Mesenchymal stem cell (in vitro differentiated cells and primary cell): Measurements from ENCODE around the gene FADD.

ENCODE experiments used
- DNase-seq: peaks from one replicate; pipeline ENCODE4 v3.0.0-alpha.2; 2013
- H2AFZ ChIP-seq: one replicate; pipeline ENCODE4 v1.6.1; 2013; ENCODE audit warnings: low read depth, mild to moderate bottlenecking, control low read depth, inconsistent platforms, low read length, moderate library complexity
- H2AK5ac ChIP-seq: 2 replicates; pipeline ENCODE4 v1.6.1; 2013; ENCODE audit warnings: low read length, moderate library complexity, mild to moderate bottlenecking, inconsistent platforms; ENCODE audit not compliant: severe bottlenecking
- H2BK120ac ChIP-seq: one replicate; pipeline ENCODE4 v1.6.1; 2013; ENCODE audit warnings: low read depth, mild to moderate bottlenecking, inconsistent platforms, low read length, moderate library complexity
- H2BK12ac ChIP-seq, 2 experiments: one replicate each; pipeline ENCODE4 v1.6.1; 2013; ENCODE audit warnings: inconsistent platforms in 2 of 2, low read length in 2 of 2, mild to moderate bottlenecking in 2 of 2, moderate library complexity in 2 of 2, control low read depth in 1 of 2
- H2BK15ac ChIP-seq: one replicate; pipeline ENCODE4 v1.6.1; 2013; ENCODE audit warnings: mild to moderate bottlenecking, low read depth, inconsistent platforms; ENCODE audit not compliant: poor library complexity, severe bottlenecking
- H2BK5ac ChIP-seq: 2 replicates; pipeline ENCODE4 v1.6.1; 2013; ENCODE audit warnings: low read depth, mild to moderate bottlenecking, low read length, control low read depth, inconsistent platforms; ENCODE audit not compliant: poor library complexity, severe bottlenecking
- H3K14ac ChIP-seq, 2 experiments: one replicate each; pipeline ENCODE4 v1.6.1; 2013; ENCODE audit warnings: inconsistent platforms in 2 of 2, low read length in 2 of 2, control low read depth in 1 of 2, mild to moderate bottlenecking in 1 of 2, moderate library complexity in 1 of 2
- H3K18ac ChIP-seq, 2 experiments: one replicate each; pipeline ENCODE4 v1.6.1; 2013; ENCODE audit warnings: inconsistent platforms in 2 of 2, low read length in 2 of 2, control low read depth in 1 of 2, low read depth in 1 of 2, mild to moderate bottlenecking in 1 of 2
- H3K23ac ChIP-seq, 2 experiments: one replicate each; pipeline ENCODE4 v1.6.1; 2013; ENCODE audit warnings: inconsistent platforms in 2 of 2, low read length in 2 of 2, mild to moderate bottlenecking in 2 of 2, moderate library complexity in 2 of 2, control low read depth in 1 of 2
- H3K27ac ChIP-seq: 2 replicates; pipeline ENCODE4 v1.5.1; 2013; ENCODE audit warnings: mild to moderate bottlenecking, moderate library complexity, low read length, control low read depth, inconsistent platforms; ENCODE audit not compliant: poor library complexity, severe bottlenecking
- H3K27me3 ChIP-seq, 2 experiments: 2 replicates each; pipeline versions ENCODE4 v1.6.1 to v1.7.0; 2013; ENCODE audit warnings: low read length in 2 of 2, mild to moderate bottlenecking in 2 of 2, moderate library complexity in 2 of 2, control low read depth in 1 of 2, inconsistent platforms in 1 of 2; ENCODE audit not compliant: control insufficient read depth in 1 of 2, insufficient read depth in 1 of 2
- H3K36me3 ChIP-seq, 2 experiments: 2 replicates each; pipeline versions ENCODE4 v1.6.1 to v1.7.0; 2013; ENCODE audit warnings: low read length in 2 of 2, control low read depth in 1 of 2, inconsistent platforms in 1 of 2, low read depth in 1 of 2, mild to moderate bottlenecking in 1 of 2; ENCODE audit not compliant: insufficient read depth in 2 of 2, control insufficient read depth in 1 of 2
- H3K4ac ChIP-seq, 2 experiments: one replicate each; pipeline ENCODE4 v1.6.1; 2013; ENCODE audit warnings: inconsistent platforms in 2 of 2, low read length in 2 of 2, mild to moderate bottlenecking in 2 of 2, moderate library complexity in 2 of 2, control low read depth in 1 of 2, low read depth in 1 of 2
- H3K4me1 ChIP-seq: 2 replicates; pipeline ENCODE4 v1.6.1; 2013; ENCODE audit warnings: low read depth, low read length, control low read depth; ENCODE audit not compliant: control insufficient read depth, insufficient read depth
- H3K4me2 ChIP-seq: 2 replicates; pipeline ENCODE4 v1.6.1; 2013; ENCODE audit warnings: low read length, mild to moderate bottlenecking, inconsistent platforms; ENCODE audit not compliant: poor library complexity, severe bottlenecking
- H3K4me3 ChIP-seq, 2 experiments: 2 replicates each; pipeline versions ENCODE4 v1.5.1 to v1.7.0; 2013; ENCODE audit warnings: low read length in 2 of 2, mild to moderate bottlenecking in 2 of 2, control low read depth in 1 of 2, low read depth in 1 of 2; ENCODE audit not compliant: insufficient read depth in 1 of 2
- H3K79me1 ChIP-seq: replicated peaks from 2 replicates; pipeline ENCODE4 v1.6.1; 2013; ENCODE audit warnings: mild to moderate bottlenecking, control low read depth, low read length, inconsistent platforms; ENCODE audit not compliant: poor library complexity, severe bottlenecking
- H3K9ac ChIP-seq: 2 replicates; pipeline ENCODE4 v1.7.0; 2013; ENCODE audit warnings: mild to moderate bottlenecking, low read length, moderate library complexity
- H3K9me3 ChIP-seq: 2 replicates; pipeline ENCODE4 v1.7.0; 2013; ENCODE audit warnings: mild to moderate bottlenecking, low read length; ENCODE audit not compliant: control insufficient read depth
- H4K8ac ChIP-seq: one replicate; pipeline ENCODE4 v1.6.1; 2013; ENCODE audit warnings: inconsistent platforms, mild to moderate bottlenecking, low read length, moderate library complexity
- H4K91ac ChIP-seq: one replicate; pipeline ENCODE4 v1.6.1; 2013; ENCODE audit warnings: mild to moderate bottlenecking, low read length, inconsistent platforms
- WGBS: methylation state at CpG from one replicate; pipeline ENCODE4 v1.1.7; 2013; ENCODE audit warnings: mixed read lengths; 5-methylcytosine and 5-hydroxymethylcytosine counted together

Gene FADD

DNA sequence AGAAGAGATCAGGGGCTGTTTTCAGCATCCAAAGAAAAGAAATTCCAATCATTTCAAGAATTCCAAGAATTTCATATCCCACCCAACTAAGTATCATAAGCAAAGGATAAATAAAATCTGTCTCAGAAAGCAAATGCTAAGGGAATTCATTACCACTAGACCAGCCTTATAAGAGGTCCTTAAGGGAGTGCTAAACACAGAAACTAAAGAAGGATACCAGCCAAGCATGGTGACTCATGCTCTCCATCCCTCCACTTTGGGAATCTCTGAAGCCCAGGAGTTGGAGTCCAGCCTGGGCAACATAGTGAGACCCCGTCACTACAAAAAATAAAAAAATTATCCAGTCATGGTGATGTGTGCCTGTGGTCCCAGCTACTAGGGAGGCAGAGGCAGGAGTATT, 17.8 kb downstream of the FADD start:
- H3K27me3 ChIP-seq: no peaks in the 10 kb centered on the region
- no peak overlapping the region for H4K91ac ChIP-seq
- no peaks in the 10 kb centered on the region for H3K36me3 ChIP-seq
- 88% methylated on average over 1 of the region's 1 CpG for WGBS
- H3K79me1 ChIP-seq: no peaks in the 10 kb centered on the region
- H3K4me3 ChIP-seq: no peak overlapping the region
- no peak overlapping the region for H2BK12ac ChIP-seq
- H3K4me2 ChIP-seq: no peak overlapping the region
- no peak overlapping the region for H3K9ac ChIP-seq
- no peak overlapping the region for H2BK5ac ChIP-seq
- no peak for DNase-seq
- no peak overlapping the region for H3K14ac ChIP-seq
- H4K8ac ChIP-seq: no peak overlapping the region
- no peak overlapping the region for H2BK120ac ChIP-seq
- no peaks in the 10 kb centered on the region for H3K9me3 ChIP-seq
- H3K4ac ChIP-seq: no peak overlapping the region
- no peak overlapping the region for H2AK5ac ChIP-seq
- no peaks in the 10 kb centered on the region for H3K4me1 ChIP-seq
- H2AFZ ChIP-seq: no peak overlapping the region
- no peak overlapping the region for H3K23ac ChIP-seq
- H3K18ac ChIP-seq: no peak overlapping the region
- H2BK15ac ChIP-seq: no peak overlapping the region
- H3K27ac ChIP-seq: no peak overlapping the region

- Histone ChIP-seq H3K27me3 (no peaks in the 10 kb centered on the region), H2BK5ac (no peak overlapping the region), H3K4ac (no peak overlapping the region), H3K23ac (no peak overlapping the region), H3K14ac (no peak overlapping the region), H3K4me2 (no peak overlapping the region), H3K9ac (no peak overlapping the region), H4K91ac (no peak overlapping the region), H3K36me3 (no peaks in the 10 kb centered on the region), H3K4me1 (peaks cover 1% of the 10 kb centered on the region), H3K27ac (no peak overlapping the region), H2BK12ac (no peak overlapping the region), H3K79me1 (no peaks in the 10 kb centered on the region), H3K4me3 (no peak overlapping the region), H2BK15ac (no peak overlapping the region), H3K9me3 (no peaks in the 10 kb centered on the region), H2BK120ac (no peak overlapping the region), H2AK5ac (no peak overlapping the region), H4K8ac (no peak overlapping the region), H3K18ac (no peak overlapping the region), H2AFZ (no peak overlapping the region)
- 76% methylated on average over 8 of the region's 8 CpGs for WGBS
- no peak for DNase-seq
Measured at GRCh38 chr11:70225681-70226177, 22.6 kb downstream of the FADD start.

DNA sequence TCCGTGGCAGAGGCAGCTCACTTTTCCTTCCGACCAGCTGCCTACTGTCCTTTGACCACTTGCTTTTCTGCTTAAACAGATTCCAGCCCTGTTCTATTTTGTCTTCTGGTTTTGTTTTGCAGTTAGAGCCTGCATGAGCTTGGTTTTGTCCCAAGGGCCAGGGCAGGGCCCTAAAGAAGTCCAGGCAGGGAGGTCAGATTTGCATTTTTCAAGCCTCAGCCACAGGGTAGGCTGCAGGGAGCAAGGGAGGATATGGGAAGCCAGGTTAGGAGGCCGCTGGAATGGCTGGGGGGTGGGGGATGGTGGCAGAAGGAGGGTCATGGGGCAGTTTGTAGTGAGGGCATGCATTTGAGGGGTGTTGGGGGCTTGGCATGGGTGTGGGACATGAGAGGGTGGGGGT, 23.1 kb downstream of the FADD start:
- Histone ChIP-seq H3K4me3 (no peak overlapping the region), H3K9ac (no peak overlapping the region), H3K4me1 (peaks cover 4% of the 10 kb centered on the region), H2BK5ac (no peak overlapping the region), H3K27ac (no peak overlapping the region), H3K14ac (no peak overlapping the region), H3K9me3 (no peaks in the 10 kb centered on the region), H2AK5ac (no peak overlapping the region), H3K23ac (no peak overlapping the region), H2BK12ac (no peak overlapping the region), H2BK120ac (no peak overlapping the region), H3K79me1 (no peaks in the 10 kb centered on the region), H3K27me3 (no peaks in the 10 kb centered on the region), H2BK15ac (no peak overlapping the region), H3K18ac (no peak overlapping the region), H3K4ac (no peak overlapping the region), H2AFZ (no peak overlapping the region), H3K4me2 (no peak overlapping the region), H4K91ac (no peak overlapping the region), H4K8ac (no peak overlapping the region), H3K36me3 (no peaks in the 10 kb centered on the region)
- whole genome bisulfite sequencing: 79% methylated on average over 3 of the region's 3 CpGs
- DNase-seq: no peak

- WGBS: 62% methylated on average over 9 of the region's 9 CpGs
- no peak overlapping the region for H3K4me2 ChIP-seq
Measured at GRCh38 chr11:70226967-70227366, 23.9 kb downstream of the FADD start.

More at GRCh38 chr11:70226967-70227366, 23.9 kb downstream of the FADD start:
- Histone ChIP-seq H3K9me3 (no peaks in the 10 kb centered on the region), H3K4me3 (no peak overlapping the region), H2AFZ (no peak overlapping the region), H3K36me3 (no peaks in the 10 kb centered on the region), H3K79me1 (no peaks in the 10 kb centered on the region), H2BK120ac (no peak overlapping the region), H4K91ac (no peak overlapping the region), H3K4ac (no peak overlapping the region), H3K27ac (no peak overlapping the region), H2BK5ac (no peak overlapping the region), H2AK5ac (no peak overlapping the region), H3K4me1 (peaks cover 4% of the 10 kb centered on the region), H2BK12ac (no peak overlapping the region), H3K27me3 (no peaks in the 10 kb centered on the region), H3K23ac (no peak overlapping the region), H4K8ac (no peak overlapping the region), H3K18ac (no peak overlapping the region), H2BK15ac (no peak overlapping the region), H3K14ac (no peak overlapping the region), H3K9ac (no peak overlapping the region)
- DNase-seq: no peak
